NCI-H1694 (cell line): ENCODE measurements around the gene STK39.

Source experiments
- DNase-seq: peaks from one replicate; lab custom pipeline; 2025; lab: John Stamatoyannopoulos, UW

STK39 gene

DNA sequence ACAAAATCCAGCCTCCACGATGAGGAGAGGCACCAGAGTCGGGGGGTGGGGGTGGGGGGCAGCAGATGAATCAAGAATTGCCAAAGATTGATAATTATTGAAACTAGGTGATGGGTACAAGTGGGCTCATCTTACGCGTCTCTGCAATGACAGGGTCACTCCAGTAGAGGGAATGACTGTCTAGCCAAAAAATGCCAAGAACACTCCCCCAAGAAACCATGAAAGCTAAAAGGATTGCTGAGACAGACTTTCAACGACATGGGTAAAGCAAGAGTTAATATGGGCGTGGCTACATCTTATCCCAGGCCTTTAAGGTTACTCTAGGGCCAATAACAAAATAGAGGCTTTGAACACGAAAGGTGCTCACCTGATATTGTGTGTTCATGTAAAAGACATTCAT, 86.5 kb downstream of the STK39 start:
- DNase-seq, result no peak

DNA sequence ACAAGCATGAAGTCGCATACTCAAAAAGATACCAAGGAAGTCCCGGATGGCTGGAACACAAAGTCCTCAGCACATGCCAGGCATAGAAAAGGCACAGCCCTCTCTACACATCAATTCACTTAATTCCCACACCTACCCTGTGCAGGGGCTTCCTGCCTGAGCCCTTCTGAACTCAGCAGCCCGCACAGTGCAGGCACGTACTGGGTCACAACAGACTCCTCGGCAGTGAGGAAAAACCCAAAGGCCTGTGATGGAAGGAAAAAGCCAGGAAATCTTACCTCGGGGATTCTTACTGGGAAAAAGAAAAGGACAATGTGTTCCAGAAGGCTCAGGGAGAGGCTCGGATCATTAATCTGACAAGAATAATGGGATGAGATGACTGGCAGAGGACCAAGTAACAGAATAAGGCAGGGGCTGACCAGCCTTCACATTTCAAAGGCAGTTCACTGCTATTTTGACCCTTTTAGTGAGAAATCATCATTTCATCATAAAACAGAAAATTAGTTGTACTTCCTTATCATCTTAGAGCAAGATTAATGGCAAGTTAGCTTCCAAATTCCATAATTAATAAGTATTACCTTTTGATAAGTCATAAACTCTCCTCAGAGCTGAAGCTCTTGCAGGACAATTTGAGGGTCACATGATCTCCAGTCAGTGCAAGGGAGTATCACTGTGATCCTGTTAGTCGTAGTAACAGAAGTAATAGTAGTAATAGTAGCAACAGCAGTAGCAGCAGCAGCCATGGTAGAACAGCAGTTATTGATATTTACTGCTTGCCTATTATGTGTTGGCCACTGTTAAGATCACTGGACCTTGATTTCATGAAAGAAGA, 87.4 kb downstream of the STK39 start:
- no peak for DNase-seq

DNA sequence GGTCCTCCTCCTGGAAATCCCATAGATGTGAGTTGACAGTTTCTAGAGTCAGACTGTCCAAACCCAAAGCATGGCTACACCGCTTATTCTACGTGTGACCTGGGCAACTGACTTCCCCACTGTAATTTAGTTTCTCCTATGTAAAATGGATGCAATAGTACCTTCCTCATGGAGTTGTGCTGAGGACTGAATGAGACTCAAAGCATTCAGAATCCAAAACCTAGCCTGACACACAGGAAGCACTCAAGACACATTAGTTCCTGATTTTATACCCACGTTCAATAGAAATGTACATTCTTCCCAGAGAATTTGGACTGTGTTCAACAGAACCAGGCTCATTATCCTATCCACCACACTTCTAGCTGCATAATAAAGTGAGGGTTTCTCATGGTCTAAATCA, 88.8 kb downstream of the STK39 start:
- DNase-seq, result no peak

DNA sequence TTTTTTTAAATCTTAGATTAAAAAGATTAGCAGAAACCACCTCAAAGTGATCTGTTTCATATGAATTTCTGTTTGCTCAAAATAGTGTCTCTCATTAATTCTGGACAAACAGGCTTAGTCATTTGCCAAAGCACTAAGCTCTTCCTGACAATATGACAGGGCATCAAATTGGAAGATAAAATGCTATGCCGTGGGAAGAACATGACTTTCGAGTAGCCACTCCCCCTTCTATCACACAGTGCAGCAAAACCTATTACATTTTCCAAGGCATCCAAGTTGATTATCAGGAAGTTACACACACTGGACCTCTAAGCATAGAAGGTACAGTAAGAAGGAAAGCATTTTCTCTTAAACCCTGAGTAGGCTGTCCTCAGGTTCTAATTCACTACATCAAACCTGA, 89.5 kb downstream of the STK39 start:
- no peak for DNase-seq

DNA sequence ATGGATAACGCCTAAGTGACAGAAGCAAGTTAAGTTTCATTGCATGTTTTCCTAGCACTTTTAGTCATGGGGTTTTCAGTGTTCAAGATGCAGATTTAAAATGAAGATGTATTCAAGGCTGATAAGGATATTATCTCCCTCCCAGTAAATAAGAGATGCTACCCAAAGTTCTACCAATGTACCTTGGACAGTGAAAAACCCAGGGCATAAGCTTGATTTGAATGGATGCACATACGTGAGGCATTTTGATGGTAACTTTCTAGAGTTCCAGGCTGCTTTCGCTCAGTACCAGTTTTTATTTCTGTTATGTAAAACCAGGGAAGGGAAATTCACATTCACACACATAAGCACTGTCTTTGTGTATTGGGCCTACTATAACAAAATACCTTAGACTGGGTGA, 90.3 kb downstream of the STK39 start:
- DNase-seq, result no peak

DNA sequence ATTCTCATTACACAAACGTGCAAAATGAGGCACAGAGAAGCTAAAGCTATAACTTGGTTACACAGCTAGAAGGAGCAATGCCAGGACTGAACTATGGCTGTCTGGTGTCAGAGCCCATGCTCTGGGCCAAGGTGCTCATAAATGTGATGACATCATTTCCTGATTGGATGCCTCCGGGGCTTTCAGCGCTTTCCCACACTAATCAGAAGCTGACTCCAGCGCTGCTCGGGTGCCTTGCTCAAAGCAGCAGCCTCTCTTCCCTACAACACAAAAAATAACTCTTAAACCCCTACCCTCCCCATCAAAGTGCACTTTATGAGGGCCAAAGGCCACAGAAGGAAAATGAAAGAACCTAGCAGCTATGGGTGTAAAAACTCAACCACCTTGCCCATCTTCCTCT, 90.7 kb downstream of the STK39 start:
- DNase-seq, result no peak

DNA sequence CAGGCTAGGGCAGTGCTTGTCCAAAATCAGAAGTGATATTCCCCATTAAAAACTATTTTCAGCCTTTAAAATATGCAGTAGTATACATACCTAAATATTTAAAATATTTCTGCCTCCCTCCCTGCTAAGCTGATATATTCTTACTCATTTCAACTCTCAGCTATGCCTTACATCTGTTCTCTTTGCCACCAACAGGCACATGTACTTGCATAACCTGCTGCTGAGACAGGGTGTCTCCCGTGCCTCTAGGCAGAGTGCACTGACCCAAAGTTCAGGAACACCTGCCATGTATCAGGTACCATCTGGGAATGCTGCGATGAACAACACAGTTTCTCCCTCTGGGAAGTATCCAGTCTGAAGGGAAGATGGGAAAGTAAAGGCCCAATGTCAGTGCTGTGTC, 91.7 kb downstream of the STK39 start:
- DNase-seq, result no peak

DNA sequence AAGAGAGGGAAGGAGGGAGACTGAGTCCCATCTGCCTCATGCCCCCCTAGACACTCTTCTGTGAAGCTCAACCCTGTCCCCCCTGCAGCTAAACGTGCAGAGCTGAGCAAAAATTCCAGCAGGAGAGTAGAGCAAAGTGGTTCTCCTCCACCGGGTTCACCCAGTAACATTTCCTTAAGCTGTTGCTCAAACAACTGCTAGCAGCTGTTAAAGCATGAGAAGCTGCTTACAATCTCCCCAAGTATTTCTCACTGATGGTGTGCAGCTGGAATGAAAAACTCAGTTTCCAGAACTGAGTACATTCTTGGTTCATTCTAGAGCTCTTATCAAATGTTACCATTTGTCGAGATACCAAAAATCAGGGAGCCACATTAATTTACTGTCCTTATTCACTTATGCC, 92.3 kb downstream of the STK39 start:
- no peak for DNase-seq

DNA sequence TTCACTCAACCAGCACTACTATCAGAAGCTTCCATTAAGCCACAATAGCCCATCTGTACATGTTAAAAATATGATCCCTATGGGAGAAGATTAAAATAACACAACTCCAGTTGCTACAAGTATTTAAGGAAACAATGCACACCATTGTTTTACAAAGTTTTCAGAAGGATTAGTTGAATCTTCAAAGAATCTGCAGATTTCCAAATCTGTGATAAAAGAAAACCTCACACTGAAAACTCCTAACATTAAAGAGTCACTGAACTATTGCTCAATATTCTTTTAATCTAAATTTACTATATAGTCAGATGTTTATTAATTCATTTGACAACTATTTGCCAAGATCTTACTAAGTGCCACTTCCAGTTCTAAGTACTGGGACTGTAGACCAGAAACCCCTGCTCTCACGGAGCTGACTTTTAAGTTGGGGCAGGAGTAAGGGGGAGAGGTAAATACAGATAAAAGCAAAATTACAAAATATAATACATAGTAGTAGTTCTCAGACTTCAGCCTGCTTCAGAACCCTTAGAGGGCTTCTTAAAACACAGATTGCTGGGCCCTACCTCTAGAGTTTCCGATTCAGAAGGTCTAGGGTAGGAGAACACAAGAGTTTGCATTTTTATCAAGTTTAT, 94.4 kb downstream of the STK39 start:
- DNase-seq, result no peak

DNA sequence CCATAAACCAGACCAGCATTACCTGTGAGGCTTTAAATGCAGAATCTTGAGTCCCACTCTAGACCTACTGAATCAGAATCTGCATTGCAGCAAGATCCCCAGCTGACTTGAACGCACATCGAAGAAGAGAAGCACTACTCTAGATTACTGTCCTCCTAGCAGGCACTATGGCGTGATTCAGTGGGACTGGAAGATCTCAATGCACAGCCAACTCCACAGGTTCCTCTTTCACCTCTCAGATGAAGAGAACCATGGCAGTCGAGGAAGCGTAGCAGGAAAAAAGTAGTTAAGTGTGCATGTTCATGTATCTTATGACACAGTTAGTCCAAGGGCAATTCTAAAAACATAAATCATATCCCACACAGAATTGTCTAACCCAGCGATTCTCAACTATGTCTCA, 97.4 kb downstream of the STK39 start:
- no peak for DNase-seq

DNA sequence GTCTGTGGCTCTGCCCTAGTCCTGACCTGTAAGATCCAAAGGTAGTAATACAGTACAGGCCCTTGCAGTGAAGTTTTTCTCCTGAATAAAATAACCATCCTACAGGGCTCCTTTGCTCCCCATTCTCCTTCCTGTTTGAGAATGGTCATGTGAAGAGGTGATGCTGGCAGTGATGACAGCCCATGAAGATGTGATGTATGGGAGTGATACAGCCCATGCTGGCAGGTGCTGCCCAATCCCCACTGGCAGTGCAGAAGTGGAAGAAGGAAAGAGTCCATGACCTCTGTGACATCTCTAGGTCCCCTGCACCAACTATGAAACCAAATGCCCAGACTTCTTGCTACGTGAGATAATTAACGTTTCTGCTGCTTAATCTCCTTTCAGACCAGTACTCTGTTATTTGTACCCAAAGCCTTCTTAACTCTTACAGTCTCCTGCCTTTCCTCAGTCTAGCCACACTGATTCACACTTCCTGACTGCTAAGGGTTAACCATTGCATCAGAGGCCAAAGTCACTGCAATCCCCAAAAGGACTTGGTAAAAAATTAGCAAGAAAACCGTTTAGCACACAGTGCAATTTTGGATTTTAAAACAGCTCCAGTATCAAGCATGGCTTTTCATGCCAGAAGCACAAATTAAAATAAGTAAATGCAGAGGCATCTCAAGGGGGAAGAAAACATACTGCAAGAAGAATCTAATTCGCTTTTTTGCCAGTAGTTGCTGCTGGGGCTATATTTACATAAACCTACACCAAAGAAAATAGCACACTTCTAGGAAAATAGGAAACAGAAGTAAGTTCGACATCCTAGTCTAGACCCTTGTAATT, 98.0 kb downstream of the STK39 start:
- DNase-seq, result no peak

DNA sequence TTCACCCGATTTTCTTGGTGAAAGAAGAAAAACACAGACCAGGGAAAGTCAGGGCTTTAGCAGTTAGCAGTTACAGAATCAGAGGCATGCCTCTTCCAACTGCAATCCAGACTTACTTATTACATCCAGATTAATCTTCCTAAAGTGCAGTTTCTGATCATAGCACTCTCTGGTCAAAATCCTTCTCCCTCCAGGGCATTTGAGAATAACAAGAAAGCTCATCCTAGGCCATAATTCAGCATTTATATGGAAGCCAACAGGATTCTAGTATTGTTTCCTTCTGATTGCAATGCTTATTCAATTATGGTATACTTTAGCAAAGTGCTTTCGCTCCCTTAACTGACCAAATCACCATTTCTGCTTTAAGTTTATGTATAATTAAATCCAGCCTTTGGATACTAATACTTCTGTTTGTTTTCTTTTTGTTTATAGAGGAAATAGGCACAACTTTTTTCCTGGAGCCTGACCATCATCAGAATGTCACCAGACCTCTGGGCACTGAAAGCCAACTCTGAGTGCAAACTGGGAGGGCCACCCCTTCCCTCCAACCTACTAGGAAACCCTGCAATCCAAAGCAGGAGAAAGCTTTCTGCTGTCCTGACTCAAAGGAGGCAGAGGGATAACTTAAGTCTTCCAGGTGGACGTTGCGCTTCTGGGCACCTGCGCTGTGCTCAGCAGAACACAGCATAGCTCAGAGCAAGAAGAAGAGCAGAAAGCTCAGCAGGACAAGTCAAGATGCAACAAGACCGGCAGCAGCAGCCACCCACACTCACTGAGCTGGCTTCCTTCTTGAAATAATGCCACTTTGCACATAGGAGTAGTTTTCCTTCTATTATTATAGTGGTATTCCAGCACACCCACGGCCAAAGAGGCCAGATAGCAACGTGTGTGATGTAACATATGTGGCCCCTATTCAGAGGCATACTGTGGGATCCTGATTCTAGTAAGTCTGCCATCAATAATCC, 99.3 kb downstream of the STK39 start:
- no peak for DNase-seq

DNA sequence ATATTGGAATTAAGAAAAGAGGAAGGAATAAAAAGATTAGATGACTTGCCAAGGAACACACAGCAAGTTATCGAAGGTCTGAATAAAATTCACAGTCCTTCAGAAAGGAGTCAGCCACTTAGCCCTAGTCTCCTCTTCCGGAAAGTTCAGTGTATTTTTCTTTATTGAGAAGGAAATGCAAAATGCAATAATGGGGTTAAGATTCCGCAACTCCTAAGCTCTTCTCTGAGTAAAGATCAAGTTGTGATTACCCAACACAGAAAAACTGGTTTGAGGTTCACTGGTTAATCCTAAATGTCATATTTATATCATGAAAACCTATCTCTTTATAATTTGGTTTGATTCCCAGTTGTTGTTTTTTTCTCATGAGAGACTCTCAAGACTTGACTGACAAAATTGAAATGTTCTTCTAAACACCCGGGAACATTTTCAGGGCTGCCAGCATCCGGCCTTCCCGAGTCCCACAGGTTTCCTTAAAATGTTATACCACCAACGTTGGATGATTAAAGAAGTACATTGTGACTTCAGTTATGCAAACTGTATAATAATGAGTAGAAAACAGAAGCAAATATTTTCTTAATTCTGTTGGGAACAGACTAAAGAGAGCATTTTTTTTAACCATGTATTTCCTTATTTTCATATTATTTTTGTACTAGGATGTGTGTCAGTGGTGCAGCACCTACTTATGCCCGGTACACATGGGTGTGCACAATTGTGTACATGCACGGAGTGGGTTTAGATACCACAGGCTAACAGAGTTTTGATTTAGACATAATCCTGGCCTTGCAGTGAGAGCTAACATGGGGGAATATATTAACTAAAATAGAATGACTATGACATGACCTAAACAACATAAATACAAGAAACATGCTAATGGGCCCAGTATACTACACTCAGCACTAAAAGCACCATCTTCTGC, 100.2 kb downstream of the STK39 start:
- DNase-seq, result no peak

DNA sequence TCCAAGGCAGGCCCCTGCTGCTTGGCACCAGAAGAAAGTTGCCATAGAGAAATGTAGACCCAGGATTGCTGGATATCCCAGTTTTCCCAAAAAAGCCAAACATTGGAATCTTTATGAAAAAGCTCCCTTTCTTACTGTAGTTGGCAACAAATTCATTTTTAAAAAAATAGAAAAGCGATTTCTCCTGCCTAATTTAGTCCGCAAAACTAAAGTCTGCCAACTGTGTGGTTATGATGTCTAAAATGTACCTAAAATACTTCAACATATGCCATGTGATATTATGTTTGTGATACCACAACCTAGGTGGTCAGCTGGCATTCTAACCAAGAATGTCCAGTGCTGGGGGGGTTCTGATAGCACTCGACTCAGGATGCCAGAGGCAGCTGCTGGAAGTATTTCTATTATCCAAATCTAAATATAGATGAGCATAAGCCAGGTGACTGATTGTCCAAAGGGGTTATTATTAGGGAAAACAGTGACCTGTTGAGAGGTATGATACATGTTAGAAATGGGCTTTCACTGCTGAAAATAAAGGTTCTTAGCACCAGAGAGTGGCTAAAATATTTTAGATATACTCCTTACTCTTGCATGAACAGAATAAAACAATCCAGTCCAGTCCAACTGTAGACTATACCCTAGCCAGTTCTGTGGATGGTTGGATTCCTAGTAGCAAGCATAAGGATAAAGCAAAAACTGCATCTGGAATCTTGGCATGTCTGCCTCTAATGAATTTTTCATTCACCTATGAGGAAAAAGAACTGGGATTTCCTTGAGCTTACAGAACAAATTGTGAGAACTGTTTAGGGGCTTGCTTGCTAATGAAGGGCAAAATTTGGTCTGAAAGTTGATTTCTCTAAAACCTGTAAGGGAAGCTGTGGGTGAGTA, 101.7 kb downstream of the STK39 start:
- DNase-seq, result no peak

DNA sequence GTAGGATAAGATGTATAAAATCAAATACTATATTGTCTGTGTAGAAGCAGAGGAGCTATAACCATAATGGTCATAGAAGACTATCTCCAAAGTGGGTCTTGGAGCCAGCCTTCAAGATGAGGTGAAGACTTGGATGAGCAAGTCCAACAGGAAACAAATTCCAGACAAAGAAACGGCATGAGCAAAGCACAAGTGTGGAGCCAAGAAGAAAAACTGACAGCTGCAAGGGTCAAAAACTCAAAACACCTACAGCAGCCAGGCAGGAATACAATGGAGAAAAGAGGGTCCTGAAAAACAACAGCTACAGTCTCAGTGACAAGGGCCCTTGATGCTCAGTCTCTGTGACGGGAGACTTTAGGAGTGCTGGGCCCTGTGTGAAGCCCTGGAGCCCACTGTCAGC, 102.4 kb downstream of the STK39 start:
- no peak for DNase-seq

DNA sequence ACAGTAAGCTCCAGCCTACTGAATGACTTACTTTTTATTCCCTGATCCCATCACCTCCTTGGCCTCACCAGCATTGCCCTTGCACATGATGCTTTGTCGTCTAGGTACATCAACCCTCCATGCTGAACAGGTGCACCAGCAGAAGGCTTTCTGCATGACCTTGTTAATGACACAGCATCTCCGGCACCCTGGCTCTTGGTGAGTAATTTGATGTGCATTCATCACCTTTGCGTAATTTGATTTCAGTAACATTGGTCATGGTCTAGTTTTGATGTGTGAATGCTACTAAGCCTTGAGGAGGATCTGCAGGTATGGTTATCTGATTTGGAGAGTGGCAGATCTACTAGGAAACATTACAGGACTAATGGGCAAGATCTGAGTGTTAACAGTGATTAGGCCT, 103.6 kb downstream of the STK39 start:
- DNase-seq, result no peak

DNA sequence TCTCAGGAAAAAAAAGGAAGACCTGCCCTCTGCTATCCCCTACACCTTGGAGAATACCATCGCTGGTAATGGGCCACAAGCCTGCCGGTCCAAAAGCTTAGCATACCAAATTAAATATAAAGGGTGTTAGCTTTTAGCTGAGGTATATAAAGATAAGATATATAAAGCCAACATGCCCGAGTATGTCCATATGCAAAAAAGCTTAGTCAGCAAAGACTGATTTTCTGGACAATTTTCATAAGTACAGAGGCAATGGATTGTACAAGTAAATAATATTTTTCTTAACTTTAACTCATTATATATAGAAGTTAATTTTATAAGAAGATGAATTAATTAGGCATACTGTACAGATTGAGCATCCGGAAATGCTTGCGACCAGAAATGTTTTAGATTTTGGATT, 106.5 kb downstream of the STK39 start:
- no peak for DNase-seq

DNA sequence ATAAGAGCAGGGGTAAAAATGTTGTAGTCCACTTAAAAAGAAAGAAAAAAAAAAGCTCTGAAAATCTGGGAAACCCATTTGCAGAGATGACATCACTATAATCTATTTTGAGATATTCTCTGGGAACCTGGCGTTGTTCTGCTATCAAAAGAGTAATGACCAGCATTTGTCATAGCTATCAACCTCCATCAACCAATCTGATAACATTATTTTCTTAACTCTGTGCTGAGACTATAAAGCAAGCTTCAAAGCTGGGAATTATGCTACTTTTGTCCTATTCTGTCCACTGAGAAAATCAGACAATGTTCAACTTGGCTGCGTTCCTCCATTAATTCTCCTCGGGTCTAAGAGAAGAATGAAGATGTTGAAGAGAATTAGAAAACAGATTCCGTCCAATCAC, 107.5 kb downstream of the STK39 start:
- DNase-seq, result no peak

DNA sequence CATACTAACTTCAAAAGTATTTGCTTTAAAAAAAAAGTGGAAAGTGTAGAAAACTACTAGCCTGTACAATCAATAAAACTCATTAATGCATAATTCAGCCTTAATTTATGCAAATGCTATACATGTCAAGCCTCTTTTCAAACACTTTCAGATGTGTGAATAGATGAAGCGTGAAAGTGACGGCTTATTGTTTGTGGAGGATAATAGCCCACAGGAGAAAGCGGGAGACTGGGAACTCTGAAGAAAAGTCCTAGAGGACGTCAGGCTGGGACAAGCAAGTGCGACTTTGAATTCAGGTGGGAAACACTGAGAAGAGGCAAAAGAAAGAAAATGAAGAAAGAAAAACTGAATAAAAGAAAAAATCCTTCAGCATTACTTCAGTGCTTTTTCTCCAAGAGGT, 108.5 kb downstream of the STK39 start:
- no peak for DNase-seq

DNA sequence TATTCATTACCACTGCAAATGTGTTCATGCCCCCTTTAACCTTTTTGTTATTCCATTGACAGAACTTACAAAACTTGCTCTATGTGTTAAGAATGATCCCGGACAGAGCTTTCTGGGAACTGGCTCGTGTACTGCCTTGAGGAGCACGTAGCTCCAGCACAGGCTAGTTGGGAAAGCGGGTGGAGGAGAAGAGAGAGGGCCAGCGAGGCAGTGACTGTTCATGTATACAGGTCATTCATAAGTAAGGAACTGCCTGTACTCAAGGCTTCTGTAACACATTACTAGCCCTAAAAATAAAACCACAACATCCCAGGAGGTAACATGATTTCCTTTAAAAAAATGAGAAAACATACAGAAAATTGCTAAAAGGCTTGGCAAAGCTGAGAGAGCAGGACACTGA, 109.0 kb downstream of the STK39 start:
- DNase-seq, result no peak
